NCI-H82 treated with DMSO at 0.1 percent for 48 hours (cell line): ENCODE data around the gene OR51B6.
"Not testable (repeated sequence)": the region's sequence is repeated elsewhere in the genome, so short reads cannot be mapped to it uniquely, and the experiment has no call there.

Experiments
- DNase-seq: peaks from one replicate; lab custom pipeline; 2025; ENCODE audit not compliant: unreplicated experiment; lab: John Stamatoyannopoulos, UW

The OR51B6 gene, protein sequence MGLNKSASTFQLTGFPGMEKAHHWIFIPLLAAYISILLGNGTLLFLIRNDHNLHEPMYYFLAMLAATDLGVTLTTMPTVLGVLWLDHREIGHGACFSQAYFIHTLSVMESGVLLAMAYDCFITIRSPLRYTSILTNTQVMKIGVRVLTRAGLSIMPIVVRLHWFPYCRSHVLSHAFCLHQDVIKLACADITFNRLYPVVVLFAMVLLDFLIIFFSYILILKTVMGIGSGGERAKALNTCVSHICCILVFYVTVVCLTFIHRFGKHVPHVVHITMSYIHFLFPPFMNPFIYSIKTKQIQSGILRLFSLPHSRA

GRCh38 chr11:5351208-5351607 lies at the start of gene OR51B6:
OR51B6 (plus strand) TSS chr11:5351508; CDS start chr11:5351508, 0 bp downstream.
- DNase-seq: no peak

DNA sequence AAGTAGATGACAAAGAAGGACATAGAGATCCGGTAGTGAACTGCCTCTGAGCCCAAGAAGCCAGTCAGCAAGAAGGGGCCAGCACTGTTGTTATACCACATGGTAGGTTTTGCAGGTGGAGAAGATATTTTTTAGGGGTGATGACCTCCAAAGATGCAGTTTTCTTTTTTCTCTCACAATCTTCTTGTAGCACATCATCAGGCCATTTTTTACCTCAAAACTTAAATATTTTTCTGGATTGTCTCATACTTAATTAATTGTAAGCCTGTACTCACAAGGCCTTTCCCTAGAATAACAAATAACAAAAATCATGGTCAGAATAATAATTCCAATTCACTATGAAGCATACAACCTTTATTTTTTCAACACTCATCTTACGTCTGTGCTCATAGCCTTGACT lies 49.5 kb upstream of the OR51B6 start, which contains the start of gene OR51B4:
Gene OR51B4 (minus strand): TSS at position 101 of the 400 bp plus-strand sequence. CDS start 0 bp downstream, at position 101.
- no peak for DNase-seq

DNA sequence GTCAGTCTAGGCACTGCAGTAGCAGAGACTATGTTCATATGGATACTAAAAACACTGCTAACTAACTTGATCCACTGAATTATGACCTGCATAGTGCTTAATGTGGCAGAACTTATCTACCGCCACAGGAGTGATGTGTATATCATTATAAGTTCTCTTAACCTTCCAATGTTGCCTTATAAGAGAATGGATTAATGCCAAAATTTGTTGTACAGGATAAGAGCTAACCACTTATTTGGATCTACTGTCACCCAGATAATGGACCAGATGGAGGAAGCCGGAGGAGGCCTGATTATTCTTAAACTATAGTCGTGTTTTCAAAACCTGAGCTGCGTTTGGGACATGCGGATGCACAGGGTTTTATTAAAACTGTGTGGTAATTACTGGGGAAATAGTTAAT lies 47.7 kb upstream of the OR51B6 start:
- no peak for DNase-seq

DNA sequence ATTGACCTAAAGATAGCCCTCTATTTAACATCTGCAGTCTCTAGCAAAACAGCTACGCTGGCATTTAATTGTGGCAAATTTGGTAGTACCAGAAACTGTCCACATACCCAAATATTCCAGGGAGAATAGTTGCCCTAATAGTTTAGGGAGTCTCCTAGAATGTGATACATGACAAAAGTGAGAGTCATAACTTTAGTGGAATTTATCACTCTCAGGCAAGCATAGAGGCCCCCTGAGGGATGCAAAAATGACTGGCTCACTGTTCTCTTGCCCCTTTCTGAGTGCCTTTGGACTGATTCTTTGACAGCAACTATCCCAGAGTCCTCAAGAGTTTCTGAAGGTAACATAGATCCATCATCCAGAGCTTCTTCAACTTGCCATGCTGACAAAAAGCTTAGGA lies 47.3 kb upstream of the OR51B6 start:
- no peak for DNase-seq

GRCh38 chr11:5307256-5308019 lies 43.9 kb upstream of the OR51B6 start:
- no peak for DNase-seq

GRCh38 chr11:5310423-5310822 lies 40.9 kb upstream of the OR51B6 start:
- no peak for DNase-seq

DNA sequence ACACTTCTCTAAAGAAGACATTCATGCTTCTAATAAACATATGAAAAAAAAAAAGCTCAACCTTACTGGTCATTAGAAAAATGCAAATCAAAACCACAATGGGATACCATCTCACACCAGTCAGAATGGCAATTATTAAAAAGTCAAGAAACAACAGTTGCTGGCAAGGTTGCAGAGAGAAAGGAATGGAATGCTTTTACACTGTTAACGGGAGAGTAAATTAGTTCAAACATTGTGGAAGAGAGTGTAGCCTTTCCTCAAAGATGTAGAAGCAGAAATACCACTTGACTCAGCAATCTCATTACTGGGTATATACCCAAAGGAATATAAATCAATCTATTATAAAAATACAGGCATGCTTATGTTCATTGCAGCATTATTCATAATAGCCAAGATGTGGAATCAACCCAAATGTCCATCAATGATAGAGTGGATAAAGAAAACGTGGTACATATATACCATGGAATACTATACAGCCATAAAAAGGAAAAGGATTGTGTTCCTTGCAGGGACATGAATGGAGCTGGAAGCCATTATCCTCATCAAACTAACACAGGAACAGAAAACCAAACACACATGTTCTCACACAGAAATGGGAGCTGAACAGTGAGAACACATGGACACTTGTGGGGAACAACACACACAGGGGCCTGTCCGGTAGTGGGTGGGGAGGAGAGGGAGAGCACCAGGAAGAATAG lies 37.8 kb upstream of the OR51B6 start:
- not testable (repeated sequence) for DNase-seq

- DNase-seq: no peak
These were observed 34.0 kb upstream of the OR51B6 start for GRCh38 chr11:5317292-5317691.

DNA sequence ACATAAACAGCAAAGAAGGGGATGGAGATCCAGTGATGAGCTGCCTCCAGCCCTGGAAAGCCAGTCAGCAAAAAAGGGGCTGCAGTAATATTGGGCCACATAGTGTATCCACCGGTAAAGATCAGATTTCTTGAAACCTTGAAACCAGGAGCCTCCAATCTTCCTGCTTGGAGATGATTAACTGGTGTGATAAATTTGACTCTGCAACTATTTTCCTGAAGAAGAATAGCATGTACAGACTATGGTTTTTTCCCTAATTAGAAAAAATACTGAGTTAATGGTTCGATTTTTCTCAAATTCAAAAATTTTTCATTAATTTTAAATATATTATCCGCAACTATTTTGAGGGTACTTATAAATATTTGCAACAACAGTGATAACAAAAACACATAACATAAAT lies 27.1 kb upstream of the OR51B6 start, which contains the start of gene OR51B2:
Gene OR51B2 (minus strand): TSS at position 101 of the 400 bp plus-strand sequence. CDS start 0 bp downstream, at position 101.
- DNase-seq: no peak

GRCh38 chr11:5335170-5335569 lies 16.1 kb upstream of the OR51B6 start:
- DNase-seq: no peak

GRCh38 chr11:5336331-5336730 lies 15.0 kb upstream of the OR51B6 start:
- no peak for DNase-seq

DNA sequence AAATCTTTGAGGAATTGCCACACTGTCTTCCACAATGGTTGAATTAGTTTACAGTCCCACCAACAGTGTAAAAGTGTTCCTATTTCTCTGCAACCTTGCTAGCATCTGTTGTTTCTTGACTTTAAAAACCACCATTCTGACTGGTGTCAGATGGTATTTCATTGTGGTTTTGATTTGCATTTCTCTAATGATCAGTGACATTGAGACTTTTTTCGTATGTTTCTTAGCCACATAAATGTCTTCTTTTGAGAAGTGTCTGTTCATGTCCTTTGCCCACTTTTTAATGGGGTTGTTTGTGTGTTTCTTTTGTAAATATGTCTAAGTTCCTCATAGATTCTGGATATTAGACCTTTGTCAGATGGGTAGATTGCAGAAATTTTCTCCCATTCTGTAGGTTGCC lies 14.1 kb upstream of the OR51B6 start:
- DNase-seq: not testable (repeated sequence)

GRCh38 chr11:5339771-5340322 lies 11.5 kb upstream of the OR51B6 start:
- DNase-seq: no peak

DNA sequence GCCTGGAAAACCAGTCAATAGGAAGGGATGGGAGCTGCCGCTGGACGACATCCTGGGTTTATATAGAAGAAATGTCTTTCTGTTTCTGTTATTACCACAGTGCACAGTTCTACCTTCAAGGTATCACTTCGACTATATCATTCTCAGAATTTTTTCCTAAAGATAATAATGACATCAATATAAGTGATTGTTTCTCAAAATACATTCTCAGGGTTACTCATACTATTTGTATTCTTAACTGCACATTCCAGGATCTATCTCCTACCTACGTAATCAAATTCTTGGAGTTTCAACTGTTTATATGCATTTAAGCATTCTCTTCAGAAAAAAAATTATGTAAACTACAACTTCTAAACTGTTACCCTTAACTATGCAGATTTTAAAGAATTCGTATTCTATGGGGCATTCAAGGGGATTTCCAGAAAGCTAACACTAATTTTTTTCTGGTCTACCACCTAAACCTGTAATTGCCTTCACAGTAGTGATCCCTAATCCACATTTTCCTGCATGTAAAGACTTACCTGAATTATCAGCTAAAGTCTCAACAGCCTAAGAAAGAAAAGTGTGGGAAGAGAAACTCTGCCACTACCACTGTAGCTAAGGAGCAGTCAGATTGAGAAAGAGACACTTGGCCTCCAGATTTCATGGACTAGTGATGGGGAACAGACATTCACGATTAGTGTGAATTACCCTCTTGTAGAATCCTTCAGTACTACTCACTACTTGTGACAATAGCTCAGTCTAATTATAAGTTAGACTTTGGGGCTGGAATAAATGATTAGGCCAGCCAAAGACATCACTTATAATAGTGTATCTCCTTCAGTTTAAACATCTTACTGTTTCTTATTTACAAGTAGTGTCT lies 7.6 kb upstream of the OR51B6 start, which contains the start of gene OR51B5:
Gene OR51B5 (minus strand): TSS at position 51 of the 862 bp plus-strand sequence. CDS start 0 bp downstream, at position 51.
- DNase-seq: no peak

GRCh38 chr11:5345831-5346230 lies 5.5 kb upstream of the OR51B6 start:
- DNase-seq: no peak

DNA sequence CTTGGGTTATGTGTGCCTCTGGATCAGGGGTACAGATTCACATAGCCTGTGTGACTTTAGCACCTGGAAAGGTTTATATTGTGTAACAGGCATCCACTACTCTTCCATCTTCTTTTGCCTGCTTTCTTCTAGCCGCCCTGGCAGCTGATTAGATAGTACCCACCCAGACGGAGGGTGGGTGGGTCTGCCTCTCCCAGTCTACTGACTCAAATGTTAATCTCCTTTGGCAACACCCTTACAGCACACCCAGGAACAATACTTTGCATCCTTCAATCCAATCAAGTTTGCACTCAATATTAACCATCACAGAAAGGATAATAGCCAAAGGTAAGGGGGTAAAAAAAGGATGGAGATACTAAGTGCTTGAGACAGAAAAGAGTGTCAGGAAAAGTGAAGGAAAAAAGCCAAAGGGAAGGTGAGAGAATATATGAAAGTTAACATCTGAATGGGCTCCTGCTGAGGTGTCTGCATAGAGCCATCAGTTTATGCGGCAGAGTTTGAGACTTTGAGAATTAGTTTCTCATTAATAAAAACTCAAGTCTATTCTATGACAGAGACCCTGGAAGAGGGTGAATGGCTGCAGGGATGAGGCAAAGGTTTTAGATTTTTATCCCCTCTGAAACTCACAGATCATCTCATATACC lies 2.6 kb upstream of the OR51B6 start:
- no peak for DNase-seq

GRCh38 chr11:5349550-5349949 lies 1.8 kb upstream of the OR51B6 start:
- DNase-seq: no peak

DNA sequence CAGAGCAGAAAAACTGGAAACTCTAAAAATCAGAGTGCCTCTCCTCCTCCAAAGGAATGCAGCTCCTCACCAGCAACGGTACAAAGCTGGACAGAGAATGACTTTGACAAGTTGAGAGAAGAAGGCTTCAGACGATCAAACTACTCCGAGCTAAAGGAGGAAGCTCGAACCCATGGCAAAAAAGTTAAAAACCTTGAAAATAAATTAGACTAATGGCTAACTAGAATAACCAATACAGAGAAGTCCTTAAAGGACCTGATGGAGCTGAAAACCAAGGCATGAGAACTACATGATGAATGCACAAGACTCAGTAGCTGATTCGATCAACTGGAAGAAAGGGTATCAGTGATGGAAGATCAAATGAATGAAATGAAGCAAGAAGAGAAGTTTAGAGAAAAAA lies 4.7 kb downstream of the OR51B6 start:
- DNase-seq: not testable (repeated sequence)

- no peak for DNase-seq
These were observed 10.8 kb downstream of the OR51B6 start for GRCh38 chr11:5362017-5362625.
